Embryonic facial prominence (tissue), 1 donor: Measurements from ENCODE around the gene DHX40.
"Not testable (repeated sequence)": the region's sequence is repeated elsewhere in the genome, so short reads cannot be mapped to it uniquely, and the experiment has no call there.

Experiments used
- DNase-seq: peaks from one replicate; pipeline ENCODE4 v3.0.0-alpha.2; 2016; ENCODE audit errors: extremely low spot score

DHX40 gene

DNA sequence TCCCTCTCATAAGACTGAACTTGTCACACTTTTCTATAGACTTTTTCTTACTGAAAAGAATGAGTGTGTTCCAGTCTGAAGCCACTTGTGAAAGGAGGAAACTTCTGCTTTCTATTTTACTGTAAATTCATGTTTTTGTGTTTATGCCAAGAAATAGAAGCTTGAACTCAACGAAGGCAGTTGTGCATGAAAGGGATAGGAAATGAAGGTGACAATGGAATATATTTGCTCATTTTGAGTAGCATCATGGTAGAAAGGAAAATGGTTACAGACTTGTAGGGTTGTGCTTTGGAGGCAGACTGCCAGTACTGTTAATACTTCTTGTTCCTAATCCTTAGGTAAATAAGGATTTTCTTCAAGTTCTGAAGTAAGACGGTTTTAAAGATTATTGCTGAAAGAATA lies 62.4 kb downstream of the DHX40 start:
- no peak for DNase-seq

DNA sequence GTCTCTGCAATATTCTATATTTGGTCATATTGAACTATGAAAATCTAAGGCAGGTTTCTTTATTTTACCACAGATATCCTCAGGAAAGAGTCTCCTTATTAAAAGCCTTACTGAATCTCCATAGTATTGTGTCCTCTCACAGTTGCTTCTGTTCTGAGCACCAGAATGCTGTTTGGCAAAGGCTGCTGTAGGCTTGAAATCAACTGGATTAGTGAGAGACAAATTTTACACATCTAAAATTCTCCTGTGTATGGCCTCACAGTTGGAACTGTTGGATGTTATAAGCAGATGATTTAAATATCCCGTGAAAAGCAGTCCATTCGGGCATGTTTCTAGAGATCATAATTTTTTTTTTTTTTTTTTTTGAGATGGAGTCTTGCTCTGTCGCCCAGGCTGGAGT lies 63.8 kb downstream of the DHX40 start:
- no peak for DNase-seq

DNA sequence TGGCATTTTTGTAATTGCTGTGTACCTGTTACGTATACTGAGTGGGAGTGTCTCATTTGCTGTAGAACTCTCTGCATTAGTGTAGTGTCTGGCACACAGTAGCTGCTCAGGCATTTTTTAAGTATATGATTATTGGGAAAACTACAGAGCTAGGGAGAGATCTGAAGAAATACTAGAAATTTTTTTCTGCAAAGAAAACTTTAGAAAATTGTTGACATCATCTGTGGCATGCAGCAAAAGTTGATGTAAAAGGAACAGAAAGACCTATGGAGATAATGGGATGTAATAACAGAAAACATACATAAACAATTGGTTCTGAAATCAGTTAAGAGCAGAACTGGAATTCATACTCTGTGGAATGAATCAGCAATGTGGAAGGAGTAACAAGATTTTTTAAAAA lies 65.9 kb downstream of the DHX40 start:
- no peak for DNase-seq

DNA sequence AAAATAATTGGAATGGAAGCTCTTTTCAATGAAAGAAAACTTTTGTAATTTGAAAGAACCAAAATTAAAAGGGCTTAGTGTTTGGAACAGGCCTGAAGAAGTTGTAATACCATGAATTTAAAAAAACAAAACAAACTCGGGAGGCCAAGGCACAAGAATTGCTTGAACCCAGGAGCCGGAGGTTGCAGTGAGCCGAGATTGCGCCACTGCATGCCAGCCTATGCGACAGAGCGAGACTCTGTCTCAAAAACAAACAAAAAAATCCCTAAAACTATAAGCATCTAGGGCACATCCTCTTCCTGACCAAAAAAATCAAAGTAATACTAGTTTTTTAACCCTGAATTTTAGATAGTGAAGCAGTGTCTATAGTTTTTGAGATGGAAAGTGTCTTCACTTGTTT lies 67.0 kb downstream of the DHX40 start:
- no peak for DNase-seq

DNA sequence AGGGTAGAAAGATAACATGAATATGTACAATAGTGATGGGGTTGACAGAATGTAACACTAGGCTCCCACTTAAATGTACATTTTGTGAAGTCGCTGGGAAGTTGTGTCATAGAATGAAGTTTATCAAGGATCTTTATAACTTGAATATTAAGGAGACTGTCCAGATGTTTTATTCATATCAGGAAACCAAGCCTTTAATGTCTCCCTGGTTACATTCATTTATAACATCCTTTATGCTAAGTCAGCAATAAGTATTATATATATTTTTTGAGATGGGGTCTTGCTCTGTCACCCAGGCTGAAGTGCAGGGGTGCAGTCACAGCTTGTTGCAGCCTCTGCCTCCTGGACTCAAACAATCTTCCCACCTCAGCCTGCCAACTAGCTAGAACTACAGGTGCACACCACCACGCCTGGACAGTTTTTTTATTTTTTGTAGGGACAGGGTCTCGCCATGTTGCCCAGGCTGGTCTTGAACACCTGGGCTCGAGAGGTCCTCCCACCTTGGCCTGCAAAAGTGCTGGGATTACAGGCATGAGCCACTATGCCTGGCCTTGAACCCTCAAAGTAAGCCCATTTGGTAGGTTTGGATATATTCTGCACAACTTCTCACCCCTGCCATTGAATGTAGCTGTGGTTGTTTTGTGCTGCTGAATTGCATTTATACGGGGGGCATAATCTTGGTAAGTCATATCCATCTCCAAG lies 68.4 kb downstream of the DHX40 start:
- DNase-seq, result no peak

DNA sequence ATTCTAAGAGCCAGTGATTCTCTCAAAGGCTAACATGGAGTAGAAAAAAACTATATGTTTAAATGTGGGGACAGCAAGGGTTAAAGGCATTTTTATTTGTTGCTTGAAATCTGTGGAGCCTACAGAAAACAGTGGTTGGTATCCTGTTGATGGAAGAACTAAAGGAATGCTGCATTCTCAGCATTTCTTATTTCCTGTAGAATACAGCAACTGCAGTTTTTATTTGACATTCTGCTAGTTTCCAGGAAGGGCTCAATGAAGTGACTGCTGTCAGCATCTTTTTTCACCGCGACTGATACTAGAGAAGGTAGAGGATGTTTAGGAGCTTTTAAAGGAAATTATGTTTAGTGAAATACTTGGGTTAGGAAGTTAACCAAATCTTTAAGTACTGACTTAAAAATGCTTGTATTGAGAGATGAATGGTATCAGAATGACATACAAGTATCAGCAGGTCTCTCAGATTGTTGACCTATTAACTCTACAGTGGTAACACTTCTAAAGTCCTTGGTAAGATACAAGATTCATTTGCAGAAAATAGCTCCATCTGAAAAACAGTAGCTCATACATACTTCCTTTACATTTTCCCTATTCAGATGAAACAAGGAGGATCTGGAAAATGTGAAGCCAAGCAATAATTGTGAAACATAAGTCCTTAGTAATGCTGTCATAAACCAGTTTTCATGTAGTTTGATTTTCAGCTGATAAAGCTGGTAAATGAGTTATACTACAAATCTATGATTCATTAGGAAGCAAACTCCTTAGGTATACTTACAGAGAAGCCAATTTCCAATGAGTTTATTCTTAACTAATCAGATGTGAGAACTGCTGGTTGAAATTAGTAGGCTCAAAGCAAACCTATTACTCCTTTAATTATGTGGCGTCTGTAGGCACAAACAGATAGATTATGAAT lies 69.5 kb downstream of the DHX40 start:
- DNase-seq, result no peak

DNA sequence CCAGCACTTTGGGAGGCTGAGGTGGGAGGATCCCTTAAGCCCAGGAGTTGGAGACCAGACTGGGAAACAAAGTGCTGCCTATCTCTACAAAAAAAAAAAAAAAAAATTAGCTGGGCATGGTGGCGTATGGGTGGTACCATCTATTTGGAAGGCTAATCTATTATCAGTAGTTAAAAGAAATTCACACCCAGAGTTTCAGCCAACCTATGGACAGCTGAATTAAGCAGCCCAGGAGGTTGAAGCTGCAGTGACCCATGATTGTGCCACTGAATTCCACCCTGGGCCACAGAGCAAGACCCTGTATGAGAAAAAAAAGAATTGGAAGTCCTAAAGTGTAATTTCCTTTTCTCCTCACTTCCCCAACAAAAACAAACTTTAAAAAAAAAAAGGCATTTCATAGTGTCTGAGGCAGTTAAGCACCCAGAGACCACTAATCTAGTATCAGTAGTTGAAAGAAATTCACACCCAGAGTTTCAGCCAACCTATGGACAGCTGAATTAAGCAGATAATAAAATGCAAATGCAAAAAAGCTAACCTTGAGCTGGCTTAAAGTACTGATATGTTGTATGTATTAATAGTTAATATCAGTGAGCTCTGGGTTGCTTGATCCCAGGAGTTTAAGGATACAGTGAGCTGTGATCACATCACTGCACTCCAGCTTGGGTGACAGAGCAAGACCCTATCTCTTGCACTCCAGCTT lies 72.4 kb downstream of the DHX40 start:
- DNase-seq, result no peak

DNA sequence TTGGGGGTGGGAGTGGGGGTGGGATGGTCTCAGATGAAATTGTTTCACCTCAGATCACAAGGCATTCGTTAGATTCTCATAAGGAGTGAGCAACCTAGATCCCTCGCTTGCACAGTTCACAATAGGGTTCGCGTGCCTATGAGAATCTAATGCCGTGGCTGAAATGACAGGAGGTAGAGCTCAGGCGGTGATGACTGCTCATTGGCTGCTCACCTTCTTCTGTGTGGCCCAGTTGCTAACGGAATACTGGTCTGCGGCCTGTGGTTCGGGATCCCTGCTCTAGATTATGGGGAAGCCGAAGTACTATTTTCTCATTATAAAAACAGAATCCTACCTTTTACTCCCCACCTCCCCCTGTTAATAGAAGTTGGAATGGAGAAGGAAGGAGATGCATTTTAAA lies 73.1 kb downstream of the DHX40 start:
- no peak for DNase-seq

DNA sequence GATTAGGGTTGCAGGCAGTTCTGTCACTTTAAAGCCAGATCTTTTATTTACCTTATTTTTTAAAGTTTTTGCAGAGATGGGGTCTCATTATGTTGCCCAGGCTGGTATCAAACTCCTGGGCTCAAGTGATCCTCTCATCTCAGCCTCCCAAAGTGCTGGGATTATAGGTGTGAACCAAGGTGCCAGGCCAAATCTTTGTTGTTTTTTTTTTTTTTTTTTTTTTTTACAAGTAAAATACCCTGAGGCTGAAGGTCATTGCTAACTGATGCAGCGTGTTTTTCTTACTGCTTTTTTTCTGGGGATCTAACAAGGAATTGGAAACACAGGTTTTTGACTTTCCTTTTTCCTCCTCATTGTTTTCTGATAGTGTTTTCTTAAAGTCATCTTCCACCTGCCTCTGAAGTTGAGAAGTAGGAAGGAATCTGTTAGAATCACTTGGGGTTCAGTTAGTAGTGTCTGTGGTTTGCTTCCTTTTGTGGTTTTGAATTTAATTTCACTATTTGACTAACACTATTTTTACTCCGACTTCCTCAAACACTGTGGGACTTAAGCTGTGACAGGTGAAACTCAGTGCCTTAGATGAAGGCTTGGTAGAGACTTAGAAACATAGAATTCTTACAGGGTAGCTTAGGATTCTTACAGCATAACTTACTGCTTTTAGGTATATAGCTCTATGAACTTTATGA lies 76.5 kb downstream of the DHX40 start:
- no peak for DNase-seq

DNA sequence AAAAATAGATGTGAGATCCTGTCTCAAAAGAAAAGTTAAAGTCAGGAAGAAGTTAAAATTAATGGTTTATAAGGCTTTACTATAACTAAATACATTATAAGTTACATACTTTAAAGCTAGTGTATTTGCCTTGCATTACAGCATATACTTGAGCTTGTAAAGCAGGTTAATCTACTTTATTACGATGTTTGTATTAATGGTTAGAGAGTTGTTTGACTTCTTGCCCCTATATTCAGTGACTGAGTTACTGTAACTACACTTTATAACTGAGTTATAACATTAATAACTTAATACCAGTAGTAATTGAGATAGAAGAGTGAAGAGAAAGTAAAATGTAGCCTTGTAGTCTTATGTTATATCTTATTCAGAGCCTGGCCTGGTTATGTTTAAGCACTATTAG lies 77.2 kb downstream of the DHX40 start:
- DNase-seq, result no peak

DNA sequence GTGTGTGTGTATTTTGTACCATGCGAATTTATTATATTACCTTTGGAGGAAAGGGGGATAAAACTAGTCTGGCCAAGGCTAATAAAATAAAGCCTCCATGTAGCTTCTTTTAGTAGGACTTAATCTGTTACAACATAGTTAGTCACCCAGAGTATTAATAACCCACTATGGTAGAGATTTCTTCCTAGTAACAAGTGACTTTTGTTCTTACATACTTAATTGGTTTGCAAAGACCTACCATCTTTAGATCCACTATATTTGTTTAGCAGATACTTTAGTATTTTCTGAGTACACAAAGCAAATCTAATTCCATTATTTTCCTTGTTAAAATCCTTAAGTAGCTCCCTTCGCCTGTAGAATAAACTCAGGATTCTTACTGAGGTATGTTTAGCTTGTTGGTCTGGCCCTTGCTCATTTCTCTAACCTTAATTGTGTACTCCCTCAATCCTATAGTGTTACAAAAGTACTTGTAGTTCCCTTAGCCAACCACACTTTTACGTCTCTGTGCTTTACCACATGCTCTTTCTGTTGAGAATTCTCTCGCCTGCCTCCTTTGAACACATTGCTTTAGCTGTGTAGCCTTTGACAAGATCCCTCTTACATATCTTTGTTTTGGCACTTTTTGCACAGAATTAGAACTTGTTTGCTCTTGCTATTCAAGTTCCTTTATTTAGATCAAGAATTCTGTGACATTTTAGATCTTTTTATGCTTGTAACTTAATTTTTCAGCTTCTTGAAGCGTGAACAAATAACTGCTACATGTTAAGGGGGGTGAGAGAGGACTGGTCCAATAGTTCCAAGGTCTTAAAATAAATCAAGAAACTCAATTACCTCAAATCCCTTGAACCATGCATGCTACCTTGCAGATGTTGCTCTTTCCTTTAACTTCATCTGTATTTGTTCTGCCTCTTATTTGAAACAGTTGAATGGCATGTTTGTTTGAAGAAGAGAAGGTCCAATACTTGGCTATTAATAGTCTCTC lies 78.0 kb downstream of the DHX40 start:
- no peak for DNase-seq

DNA sequence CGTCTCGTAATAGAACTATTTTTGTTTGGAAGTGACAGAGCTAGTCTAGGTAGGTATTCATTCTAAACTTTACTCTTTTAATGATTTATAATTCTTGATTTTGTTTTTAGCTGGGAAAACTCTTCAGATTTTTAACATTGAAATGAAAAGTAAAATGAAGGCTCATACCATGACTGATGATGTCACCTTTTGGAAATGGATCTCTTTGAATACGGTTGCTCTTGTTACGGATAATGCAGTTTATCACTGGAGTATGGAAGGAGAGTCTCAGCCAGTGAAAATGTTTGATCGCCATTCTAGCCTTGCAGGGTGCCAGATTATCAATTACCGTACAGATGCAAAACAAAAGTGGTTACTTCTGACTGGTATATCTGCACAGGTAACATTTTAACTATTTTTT lies 81.9 kb downstream of the DHX40 start:
- DNase-seq, result no peak

DNA sequence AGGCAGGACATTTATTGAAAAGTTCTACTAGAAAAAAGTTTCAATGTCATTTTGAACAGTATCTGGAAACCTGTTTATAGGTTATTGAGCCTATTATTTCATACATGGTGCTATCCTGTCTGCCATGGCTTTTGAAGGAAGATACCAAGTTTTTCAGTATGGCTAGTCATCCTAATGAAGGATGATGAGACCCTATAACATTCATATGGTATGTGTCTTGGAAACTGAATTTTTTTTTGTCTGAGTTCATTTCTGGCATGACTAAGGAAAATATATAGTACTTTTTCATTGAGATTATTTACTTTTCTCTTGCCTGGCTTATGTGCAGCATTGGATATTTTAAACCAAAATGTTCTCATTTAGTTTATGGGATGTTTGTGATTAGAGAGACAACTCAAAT lies 84.5 kb downstream of the DHX40 start:
- no peak for DNase-seq

DNA sequence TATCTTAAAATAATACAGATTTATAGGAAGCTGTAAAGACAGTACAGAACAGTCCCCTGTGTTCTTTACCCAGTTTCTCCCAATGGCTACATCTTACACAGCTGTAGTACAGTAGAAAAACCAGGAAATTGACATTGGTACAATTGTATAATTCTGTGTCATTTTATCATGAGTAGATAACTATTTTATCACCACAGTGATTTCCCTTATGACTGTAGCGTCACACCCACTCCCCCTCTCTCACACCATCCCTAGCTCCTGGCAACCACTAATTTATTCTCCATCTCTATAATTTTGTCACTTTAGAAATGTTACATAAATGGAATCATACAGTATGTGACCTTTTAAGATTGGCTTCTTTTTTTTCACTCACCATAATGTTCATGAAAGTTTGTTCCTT lies 85.2 kb downstream of the DHX40 start:
- no peak for DNase-seq

DNA sequence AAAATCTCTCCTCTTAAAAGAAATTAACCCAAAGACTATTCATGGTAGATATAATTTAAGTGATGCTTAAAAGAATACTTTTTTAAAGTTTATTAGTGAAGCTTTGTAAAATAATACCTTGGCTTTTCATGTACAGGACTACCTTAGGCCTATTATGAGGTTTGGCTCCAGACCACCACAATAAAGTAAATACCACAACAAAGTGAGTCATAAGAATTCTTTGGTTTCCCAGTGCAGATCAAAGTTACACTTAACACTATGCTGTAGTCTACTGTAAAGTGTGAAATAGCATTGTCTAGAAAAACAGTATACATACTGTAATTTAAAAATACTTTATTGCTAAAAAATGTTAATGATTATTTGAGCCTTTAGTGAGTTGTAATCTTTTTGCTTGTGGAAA lies 85.9 kb downstream of the DHX40 start:
- no peak for DNase-seq

DNA sequence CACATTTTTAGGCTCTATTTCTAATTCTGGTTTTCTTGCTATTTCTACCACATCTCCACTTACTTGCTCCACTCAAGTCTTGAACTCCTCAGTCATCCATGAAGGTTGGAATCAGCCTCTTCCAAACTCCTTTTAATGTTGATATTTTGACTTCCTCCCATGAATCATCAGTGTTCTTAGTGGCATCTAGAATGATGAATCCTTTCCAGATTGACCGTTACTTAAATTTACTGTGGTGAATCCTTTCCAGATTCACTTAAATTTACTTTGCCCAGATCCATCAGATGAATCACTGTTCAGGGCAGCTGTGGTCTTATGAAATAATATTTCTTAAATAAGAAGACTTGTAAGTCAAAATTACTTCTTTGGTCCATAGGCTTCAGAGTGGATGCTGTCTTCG lies 86.7 kb downstream of the DHX40 start:
- DNase-seq, result no peak

DNA sequence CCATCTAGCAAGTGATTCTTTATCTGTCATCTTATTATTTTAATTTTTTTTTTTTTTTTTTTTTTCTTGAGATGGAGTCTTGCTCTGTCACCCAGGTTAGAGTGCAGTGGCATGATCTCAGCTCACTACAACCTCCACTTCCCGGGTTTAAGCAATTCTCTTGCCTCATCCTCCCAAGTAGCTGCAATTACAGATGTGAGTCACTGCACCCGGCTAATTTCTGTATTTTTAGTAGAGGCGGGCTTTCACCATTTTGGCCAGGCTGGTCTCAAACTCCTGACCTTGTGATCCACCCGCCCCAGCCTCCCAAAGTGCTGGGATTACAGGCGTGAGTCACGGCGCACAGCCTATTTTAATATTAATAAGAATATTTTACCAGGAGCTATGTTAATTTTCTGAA lies 91.2 kb downstream of the DHX40 start:
- DNase-seq, result not testable (repeated sequence)
